ENCODE measurements around the gene CYTH1.

- TF ChIP-seq CTCF (IDR thresholded peaks at IDR 0.05), result no peak
- no peak for TF ChIP-seq POLR2A (IDR thresholded peaks at IDR 0.05)
These were observed 11.3 kb upstream of the CYTH1 start for GRCh38 chr17:78793415-78793814.

Data from Peyer's patch (tissue), 4 donors.